K562 (cell line): ENCODE data around the gene CDC14A. TPM values are rescaled to one million over a fixed set of nuclear protein-coding genes. Genes with fewer than 3 reads are reported as not detected.

Experiments used
- ATAC-seq: fragments of 200-7000 bp; cut with Tn5 transposase; 3 replicates; pipeline ENCODE4 v1.9.1; 2020; ENCODE audit warnings: moderate library complexity
- BruUV-seq: library from RNA; stranded (reverse); fragments of 400-500 nt; replicated peaks from 2 replicates; lab custom pipeline; 2021; lab: Mats Ljungman, UMichigan
- CTCF ChIA-PET: fragments of 300-600 bp; formaldehyde crosslinking; extraction: SDS; loops from one replicate; lab custom pipeline; 2021; ENCODE audit warnings: low intra/inter-chr PET ratio; lab: Yijun Ruan, JAX
- POLR2A ChIA-PET: fragments of 300-600, 350-650 bp; sonication (Branson Sonifier 250); formaldehyde crosslinking; extraction: SDS; loops from one replicate; lab custom pipeline; 2021; ENCODE audit warnings: antibody characterized with exemption, inconsistent platforms; lab: Yijun Ruan, JAX
- DNase-seq, 4 experiments: peaks; one replicate each; pipeline versions ENCODE4 v3.0.0 to v3.0.0-alpha.2; 2011 to 2018; ENCODE audit warnings: low spot score in 3 of 4, mixed read lengths in 3 of 4; ENCODE audit errors: extremely low read depth in 1 of 4
- FAIRE-seq: peaks from 2 replicates; lab custom pipeline; 2011; peaks lifted over from hg19 to GRCh38; lab: Jason Lieb, UNC
- H2AFZ ChIP-seq: 2 replicates; pipeline ENCODE4 v1.6.0; 2011; ENCODE audit warnings: low read depth, low read length, control low read depth, inconsistent platforms
- H3K27ac ChIP-seq: fragments of 200-600 bp; 3 replicates; pipeline ENCODE4 v1.8.0; 2011; ENCODE audit warnings: low read depth, mild to moderate bottlenecking, control low read depth, inconsistent platforms, low read length, moderate library complexity, mixed read lengths; ENCODE audit errors: extremely low read depth
- H3K27me3 ChIP-seq, 2 experiments: fragments of 300-600 bp in 1 of 2; 2 replicates in 1 of 2; 3 replicates in 1 of 2; pipeline versions ENCODE4 v1.6.0 to v1.8.0; 2011; ENCODE audit warnings: inconsistent platforms in 2 of 2, low read length in 2 of 2, mild to moderate bottlenecking in 1 of 2, mixed read lengths in 1 of 2, moderate library complexity in 1 of 2; ENCODE audit not compliant: control insufficient read depth in 2 of 2, insufficient read depth in 2 of 2
- H3K36me3 ChIP-seq: fragments of 300-600 bp; 3 replicates; pipeline ENCODE4 v1.8.0; 2011; ENCODE audit warnings: mild to moderate bottlenecking, low read length, inconsistent platforms; ENCODE audit not compliant: control insufficient read depth, insufficient read depth
- H3K4me1 ChIP-seq, 2 experiments: fragments of 200-600 bp in 1 of 2; replicated peaks in 1 of 2; 2 replicates in 1 of 2; 3 replicates in 1 of 2; pipeline versions ENCODE4 v1.5.1 to v1.8.0; 2011; ENCODE audit warnings: inconsistent platforms in 2 of 2, low read length in 2 of 2, mild to moderate bottlenecking in 1 of 2, mixed read lengths in 1 of 2, moderate library complexity in 1 of 2; ENCODE audit not compliant: control insufficient read depth in 2 of 2, insufficient read depth in 2 of 2
- H3K4me2 ChIP-seq: 2 replicates; pipeline ENCODE4 v1.6.1; 2011; ENCODE audit warnings: low read length, control low read depth, inconsistent platforms, mixed read lengths; ENCODE audit not compliant: insufficient read depth
- H3K4me3 ChIP-seq: fragments of 200-600 bp; sonication (generic), shearing (Covaris generic); 2 replicates; pipeline ENCODE4 v1.5.1; 2016; ENCODE audit warnings: control low read depth, inconsistent platforms
- H3K79me2 ChIP-seq: fragments of 200-600 bp; 3 replicates; pipeline ENCODE4 v1.8.0; 2011; ENCODE audit warnings: low read length, inconsistent platforms; ENCODE audit not compliant: control insufficient read depth, insufficient read depth
- H3K9ac ChIP-seq, 2 experiments: 2 replicates each; pipeline versions ENCODE4 v1.6.0 to v1.6.1; 2011; ENCODE audit warnings: low read depth in 2 of 2, low read length in 2 of 2, control low read depth in 1 of 2, inconsistent platforms in 1 of 2, mild to moderate bottlenecking in 1 of 2, mixed read lengths in 1 of 2; ENCODE audit not compliant: insufficient read depth in 1 of 2
- H3K9me1 ChIP-seq: one replicate; pipeline ENCODE4 v1.6.0; 2011; ENCODE audit warnings: inconsistent platforms, mild to moderate bottlenecking, low read length, moderate library complexity; ENCODE audit not compliant: control insufficient read depth, insufficient read depth
- H3K9me3 ChIP-seq: replicated peaks from 2 replicates; pipeline ENCODE4 v1.5.1; 2011; ENCODE audit warnings: low read depth, low read length, inconsistent platforms; ENCODE audit not compliant: control insufficient read depth, insufficient read depth
- H4K20me1 ChIP-seq: replicated peaks from 2 replicates; pipeline ENCODE4 v1.6.1; 2011; ENCODE audit warnings: low read length, inconsistent platforms, mixed read lengths; ENCODE audit not compliant: control insufficient read depth, insufficient read depth
- ELF2 ChIP-seq: fragments of 250-450 bp; sonication (Bioruptor Pico); IDR thresholded peaks from 2 replicates; pipeline ENCODE4 v1.5.0; 2021; ENCODE audit warnings: mild to moderate bottlenecking
- PHB ChIP-seq: fragments of 250-450 bp; sonication (Bioruptor Pico); IDR thresholded peaks from 2 replicates; pipeline ENCODE4 v1.5.0; 2021
- PYGO2 ChIP-seq: fragments of 450-650 bp; IDR thresholded peaks from 2 replicates; pipeline ENCODE4 v1.6.1; 2016; ENCODE audit warnings: mild to moderate bottlenecking, missing genetic modification characterization, moderate library complexity, missing compliant biosample characterization
- RAD51 ChIP-seq: fragments of 450-650 bp; IDR thresholded peaks from 2 replicates; pipeline ENCODE4 v1.7.1; 2016; ENCODE audit warnings: low read depth, mild to moderate bottlenecking, borderline replicate concordance
- SETDB1 ChIP-seq: IDR thresholded peaks from one replicate; pipeline ENCODE4 v1.6.1; 2012; ENCODE audit warnings: low read length, control low read depth, inconsistent platforms
- SMARCC2 ChIP-seq: fragments of 450-650 bp; IDR thresholded peaks from 2 replicates; pipeline ENCODE4 v1.6.1; 2017; ENCODE audit warnings: antibody characterized with exemption, moderate library complexity, mild to moderate bottlenecking, low read depth
- SPI1 ChIP-seq: IDR thresholded peaks from 2 replicates; pipeline ENCODE4 v1.6.1; 2011; ENCODE audit warnings: low read depth, low read length, control low read depth, borderline replicate concordance
- TARDBP ChIP-seq: fragments of 450-650 bp; IDR thresholded peaks from 2 replicates; pipeline ENCODE4 v1.6.1; 2016
- ZNF140 ChIP-seq: fragments of 250-450 bp; sonication (Bioruptor Pico); IDR thresholded peaks from 2 replicates; pipeline ENCODE4 v1.8.0; 2021; ENCODE audit warnings: moderate library complexity, mild to moderate bottlenecking, inconsistent platforms
- WGBS: fragments of 100-300 bp; shearing (Covaris generic); methylation state at CpG from one replicate; pipeline ENCODE4 v1.1.6; 2016; ENCODE audit warnings: low coverage, mixed read lengths; ENCODE audit not compliant: insufficient coverage; ENCODE audit errors: missing lambda C conversion rate; 5-methylcytosine and 5-hydroxymethylcytosine counted together
- in situ Hi-C: fragments of 300-500 bp; cut with MboI; formaldehyde crosslinking; loops from 4 replicates; pipeline ENCODE4 v1.15.0; 2018; ENCODE audit warnings: inconsistent platforms, mixed read lengths
- intact Hi-C: fragments of 100-400 bp; cut with micrococcal nuclease; formaldehyde crosslinking; loops from 2 replicates; pipeline ENCODE4 v1.14.2; 2022
- polyA plus RNA-seq, 8 experiments: library from polyadenylated mRNA; depleted of rRNA in 4 of 8; stranded (reverse) in 5 of 8; unstranded in 3 of 8; fragments of >200 nt; fragmentation: Nextera tagmentation in 2 of 8; fragmentation: Illumina TruSeq in 1 of 8; extraction: Ambion mirVana in 2 of 8; extraction: Trizol in 1 of 8; gene quantifications; 2 replicates each; pipeline versions ENCODE4 v1.2.1 to v1.2.3, GENCODE V29; 2011 to 2014; ENCODE audit warnings: inconsistent platforms in 1 of 8, missing spikeins in 1 of 8
- total RNA-seq, 7 experiments: library from RNA; depleted of rRNA in 6 of 7; stranded (reverse); fragments of >200 nt in 6 of 7; fragmentation: Illumina TruSeq in 2 of 7; extraction: Trizol in 2 of 7; gene quantifications; 2 replicates each; pipeline versions ENCODE4 v1.2.1 to v1.2.3, GENCODE V29; 2011 to 2021; ENCODE audit warnings: low replicate concordance in 1 of 7
- TF ChIP-seq, protein P1 (sequence below): sonication (generic); formaldehyde crosslinking; IDR thresholded peaks from 2 replicates; pipeline ENCODE4 v1.8.1; 2023; ENCODE audit warnings: mild to moderate bottlenecking, missing genetic modification reagents
- TF ChIP-seq, protein P2 (sequence below): sonication (generic); IDR thresholded peaks from 2 replicates; pipeline ENCODE4 v1.6.1; 2016

Gene CDC14A
- total and polyA plus RNA-seq, 9 of the 15 experiments (the other 6 are each of a cell fraction or from before 2014, with no cell fraction given): 17.0 to 74.3 (median 33.4) TPM

DNA sequence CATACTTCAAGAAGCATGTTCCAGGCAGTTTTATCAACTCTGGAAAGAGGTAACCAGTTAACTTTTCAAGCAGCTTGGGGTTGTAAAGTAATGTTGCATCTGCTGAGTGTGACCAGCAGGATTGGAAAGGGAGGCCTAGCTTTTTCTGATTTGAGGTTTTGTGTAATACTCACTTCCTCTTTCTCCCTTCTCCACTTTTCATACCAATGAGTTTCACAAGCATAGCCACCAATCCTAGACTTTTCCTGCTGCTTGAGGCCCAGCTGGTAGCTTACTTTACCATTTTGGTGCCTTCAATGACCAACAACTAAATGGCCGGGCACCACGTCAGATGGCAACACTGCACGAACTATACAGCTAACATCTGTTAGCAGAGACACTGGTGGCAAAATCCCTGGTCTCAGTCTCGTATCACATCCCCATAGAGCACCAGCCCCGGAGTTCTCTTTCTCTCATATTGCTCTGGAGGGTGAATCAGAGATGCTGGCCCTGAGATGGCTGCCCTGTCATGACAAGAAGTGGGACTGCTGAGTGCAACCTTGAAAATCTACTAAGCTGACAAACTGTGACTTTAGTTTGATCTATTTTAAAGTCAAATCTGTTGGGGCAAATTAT is 170.8 kb downstream of the CDC14A start:
- peaks cover 14% of the 10 kb centered on the region for H3K36me3 ChIP-seq
- ATAC-seq (peak; percentile 55; the same call in 2 of the 3 replicates), DNase-seq (no peak), FAIRE-seq (no peak)
- H3K9me1 ChIP-seq: no peaks in the 10 kb centered on the region
- no peaks in the 10 kb centered on the region for H4K20me1 ChIP-seq
- no peak overlapping the region for H2AFZ ChIP-seq
- in situ Hi-C loops (no loop called here), intact Hi-C loops (no loop called here)
- H3K9me3 ChIP-seq: no peaks in the 10 kb centered on the region
- no peak overlapping the region for H3K27ac ChIP-seq
- POLR2A ChIA-PET: no interaction called here
- no peaks in the 10 kb centered on the region; a peak in 2 of 5 replicates for H3K27me3 ChIP-seq
- no peak overlapping the region for H3K4me2 ChIP-seq
- TF ChIP-seq SPI1 (peak; percentile 90), SMARCC2 (no peak), SETDB1 (no peak), RAD51 (no peak), TARDBP (no peak), ZNF140 (no peak), PYGO2 (tag) (no peak), ELF2 (CRISPR knock-in tag) (no peak), PHB (CRISPR knock-in tag) (no peak)
- TF ChIP-seq, protein P1, sequence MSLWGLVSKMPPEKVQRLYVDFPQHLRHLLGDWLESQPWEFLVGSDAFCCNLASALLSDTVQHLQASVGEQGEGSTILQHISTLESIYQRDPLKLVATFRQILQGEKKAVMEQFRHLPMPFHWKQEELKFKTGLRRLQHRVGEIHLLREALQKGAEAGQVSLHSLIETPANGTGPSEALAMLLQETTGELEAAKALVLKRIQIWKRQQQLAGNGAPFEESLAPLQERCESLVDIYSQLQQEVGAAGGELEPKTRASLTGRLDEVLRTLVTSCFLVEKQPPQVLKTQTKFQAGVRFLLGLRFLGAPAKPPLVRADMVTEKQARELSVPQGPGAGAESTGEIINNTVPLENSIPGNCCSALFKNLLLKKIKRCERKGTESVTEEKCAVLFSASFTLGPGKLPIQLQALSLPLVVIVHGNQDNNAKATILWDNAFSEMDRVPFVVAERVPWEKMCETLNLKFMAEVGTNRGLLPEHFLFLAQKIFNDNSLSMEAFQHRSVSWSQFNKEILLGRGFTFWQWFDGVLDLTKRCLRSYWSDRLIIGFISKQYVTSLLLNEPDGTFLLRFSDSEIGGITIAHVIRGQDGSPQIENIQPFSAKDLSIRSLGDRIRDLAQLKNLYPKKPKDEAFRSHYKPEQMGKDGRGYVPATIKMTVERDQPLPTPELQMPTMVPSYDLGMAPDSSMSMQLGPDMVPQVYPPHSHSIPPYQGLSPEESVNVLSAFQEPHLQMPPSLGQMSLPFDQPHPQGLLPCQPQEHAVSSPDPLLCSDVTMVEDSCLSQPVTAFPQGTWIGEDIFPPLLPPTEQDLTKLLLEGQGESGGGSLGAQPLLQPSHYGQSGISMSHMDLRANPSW (CRISPR knock-in tag): no peak
- TF ChIP-seq, protein P2, sequence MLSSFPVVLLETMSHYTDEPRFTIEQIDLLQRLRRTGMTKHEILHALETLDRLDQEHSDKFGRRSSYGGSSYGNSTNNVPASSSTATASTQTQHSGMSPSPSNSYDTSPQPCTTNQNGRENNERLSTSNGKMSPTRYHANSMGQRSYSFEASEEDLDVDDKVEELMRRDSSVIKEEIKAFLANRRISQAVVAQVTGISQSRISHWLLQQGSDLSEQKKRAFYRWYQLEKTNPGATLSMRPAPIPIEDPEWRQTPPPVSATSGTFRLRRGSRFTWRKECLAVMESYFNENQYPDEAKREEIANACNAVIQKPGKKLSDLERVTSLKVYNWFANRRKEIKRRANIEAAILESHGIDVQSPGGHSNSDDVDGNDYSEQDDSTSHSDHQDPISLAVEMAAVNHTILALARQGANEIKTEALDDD: peak; percentile 30; the same call in 1 of the 2 replicates
- H3K4me3 ChIP-seq: no peak overlapping the region
- no peaks in the 10 kb centered on the region for H3K4me1 ChIP-seq
- CTCF ChIA-PET: no interaction called here
- no peaks in the 10 kb centered on the region for H3K79me2 ChIP-seq
- WGBS: 73% methylated on average over 5 of the region's 5 CpGs
- BruUV-seq: TSS peak; percentile 23
- no peak overlapping the region for H3K9ac ChIP-seq
